ENCODE measurements around the gene SNCA.

DNA sequence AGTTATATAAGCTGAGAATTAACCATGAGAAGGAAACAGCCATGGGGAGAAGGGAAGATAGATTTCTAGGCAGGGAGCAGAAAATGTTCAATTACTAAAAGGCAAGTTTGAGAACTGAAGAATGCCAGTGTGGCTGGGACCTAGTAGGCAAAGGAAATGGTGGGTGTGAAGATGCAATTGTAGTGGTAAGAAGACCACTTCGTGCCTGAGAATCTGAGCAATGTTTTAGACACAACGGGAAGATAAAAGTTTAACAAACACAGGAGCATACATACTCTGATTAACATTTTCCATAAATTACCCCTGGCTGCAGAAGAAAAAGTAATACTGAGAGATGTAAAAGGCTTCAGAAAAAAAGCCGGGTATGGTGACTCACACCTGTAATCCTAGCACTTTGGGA lies 39.6 kb upstream of the SNCA start:
- TF ChIP-seq, protein P1, sequence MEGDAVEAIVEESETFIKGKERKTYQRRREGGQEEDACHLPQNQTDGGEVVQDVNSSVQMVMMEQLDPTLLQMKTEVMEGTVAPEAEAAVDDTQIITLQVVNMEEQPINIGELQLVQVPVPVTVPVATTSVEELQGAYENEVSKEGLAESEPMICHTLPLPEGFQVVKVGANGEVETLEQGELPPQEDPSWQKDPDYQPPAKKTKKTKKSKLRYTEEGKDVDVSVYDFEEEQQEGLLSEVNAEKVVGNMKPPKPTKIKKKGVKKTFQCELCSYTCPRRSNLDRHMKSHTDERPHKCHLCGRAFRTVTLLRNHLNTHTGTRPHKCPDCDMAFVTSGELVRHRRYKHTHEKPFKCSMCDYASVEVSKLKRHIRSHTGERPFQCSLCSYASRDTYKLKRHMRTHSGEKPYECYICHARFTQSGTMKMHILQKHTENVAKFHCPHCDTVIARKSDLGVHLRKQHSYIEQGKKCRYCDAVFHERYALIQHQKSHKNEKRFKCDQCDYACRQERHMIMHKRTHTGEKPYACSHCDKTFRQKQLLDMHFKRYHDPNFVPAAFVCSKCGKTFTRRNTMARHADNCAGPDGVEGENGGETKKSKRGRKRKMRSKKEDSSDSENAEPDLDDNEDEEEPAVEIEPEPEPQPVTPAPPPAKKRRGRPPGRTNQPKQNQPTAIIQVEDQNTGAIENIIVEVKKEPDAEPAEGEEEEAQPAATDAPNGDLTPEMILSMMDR (IDR thresholded peaks at IDR 0.05; ENCODE audit: low read length) = no peak
- TF ChIP-seq EZH2 (IDR thresholded peaks at IDR 0.05; ENCODE audit: borderline replicate concordance, low read length) = no peak
